Smooth muscle cell (in vitro differentiated cells): ENCODE measurements around the gene RSL24D1. TPM values are rescaled to one million over a fixed set of nuclear protein-coding genes. Genes with fewer than 3 reads are reported as not detected.

Source experiments
- DNase-seq: peaks from one replicate; lab custom pipeline; 2025; ENCODE audit not compliant: unreplicated experiment; lab: John Stamatoyannopoulos, UW
- H2AFZ ChIP-seq: fragments of 200-600 bp; sonication (generic); 2 replicates; pipeline ENCODE4 v1.6.0; 2016; ENCODE audit warnings: antibody characterized with exemption, low read depth, mild to moderate bottlenecking
- H3F3A ChIP-seq: fragments of 200-600 bp; sonication (generic); 2 replicates; pipeline ENCODE4 v1.6.0; 2017; ENCODE audit warnings: antibody characterized with exemption, low read depth
- H3K27ac ChIP-seq: fragments of 200-600 bp; sonication (generic); 2 replicates; pipeline ENCODE4 v1.5.1; 2016; ENCODE audit warnings: low read depth, mild to moderate bottlenecking
- H3K27me3 ChIP-seq: fragments of 200-600 bp; sonication (generic); 2 replicates; pipeline ENCODE4 v1.6.1; 2016; ENCODE audit warnings: low read depth, mild to moderate bottlenecking
- H3K36me3 ChIP-seq: fragments of 200-600 bp; sonication (generic); 2 replicates; pipeline ENCODE4 v1.5.1; 2016; ENCODE audit warnings: low read depth
- H3K4me1 ChIP-seq: fragments of 200-600 bp; sonication (generic); 2 replicates; pipeline ENCODE4 v1.5.1; 2016; ENCODE audit warnings: low read depth
- H3K4me2 ChIP-seq: fragments of 200-600 bp; sonication (generic); 2 replicates; pipeline ENCODE4 v1.6.0; 2016; ENCODE audit warnings: mild to moderate bottlenecking
- H3K4me3 ChIP-seq: fragments of 200-600 bp; sonication (generic); 2 replicates; pipeline ENCODE4 v1.5.1; 2016; ENCODE audit warnings: mild to moderate bottlenecking
- H3K79me2 ChIP-seq: fragments of 200-600 bp; sonication (generic); 2 replicates; pipeline ENCODE4 v1.6.0; 2016; ENCODE audit warnings: low read depth, mild to moderate bottlenecking
- H3K9ac ChIP-seq: fragments of 200-600 bp; sonication (generic); 2 replicates; pipeline ENCODE4 v1.6.0; 2016; ENCODE audit warnings: low read depth
- H3K9me3 ChIP-seq: fragments of 200-600 bp; sonication (generic); replicated peaks from 2 replicates; pipeline ENCODE4 v1.5.1; 2016; ENCODE audit warnings: low read depth
- H4K20me1 ChIP-seq: fragments of 200-600 bp; sonication (generic); 2 replicates; pipeline ENCODE4 v1.6.0; 2016; ENCODE audit warnings: low read depth
- CTCF ChIP-seq: fragments of 200-600 bp; sonication (generic); IDR thresholded peaks from 2 replicates; pipeline ENCODE4 v1.5.1; 2017; ENCODE audit warnings: borderline replicate concordance, mild to moderate bottlenecking, antibody characterized with exemption; ENCODE audit not compliant: insufficient read depth, poor library complexity, severe bottlenecking
- WGBS: methylation state at CpG from one replicate; pipeline ENCODE4 v1.1.7; 2016; ENCODE audit warnings: low lambda C conversion rate; 5-methylcytosine and 5-hydroxymethylcytosine counted together
- polyA plus RNA-seq: library from polyadenylated mRNA; unstranded; fragments of >200 nt; fragmentation: Nextera tagmentation; extraction: Ambion mirVana; gene quantifications from 2 replicates; pipeline ENCODE4 v1.2.1, GENCODE V29; 2016
- total RNA-seq: library from RNA; depleted of rRNA; stranded (reverse); fragments of >200 nt; gene quantifications from 2 replicates; pipeline ENCODE4 v1.2.3, GENCODE V29; 2014

The RSL24D1 gene
- total and polyA plus RNA-seq, 2 experiments from 2014 or later: 45.5 to 76.9 TPM

GRCh38 chr15:55132672-55133071 is 64.1 kb downstream of the RSL24D1 start:
- H3F3A ChIP-seq: no peaks in the 10 kb centered on the region
- H4K20me1 ChIP-seq: no peaks in the 10 kb centered on the region
- no peaks in the 10 kb centered on the region for H3K36me3 ChIP-seq
- H2AFZ ChIP-seq: no peak overlapping the region
- no peaks in the 10 kb centered on the region for H3K27me3 ChIP-seq
- WGBS: 81% methylated on average over 2 of the region's 2 CpGs
- no peaks in the 10 kb centered on the region for H3K4me1 ChIP-seq
- no peak overlapping the region for H3K4me3 ChIP-seq
- H3K9ac ChIP-seq: no peak overlapping the region
- TF ChIP-seq CTCF: no peak
- DNase-seq: no peak
- H3K9me3 ChIP-seq: peaks cover 5% of the 10 kb centered on the region
- no peak overlapping the region for H3K27ac ChIP-seq
- H3K4me2 ChIP-seq: no peak overlapping the region
- H3K79me2 ChIP-seq: no peaks in the 10 kb centered on the region

Other genes with a start within 250 kb of the RSL24D1 start
- 14.6 and 18.0 TPM in 2 replicates for gene RAB27A, start 92.9 kb upstream of the RSL24D1 start, total RNA-seq
- gene RAB27A, start 92.9 kb upstream of the RSL24D1 start, polyA plus RNA-seq: 15.6 and 16.6 TPM in 2 replicates
- gene PIGBOS1, start 122.2 kb upstream of the RSL24D1 start, total RNA-seq: 14.6 and 32.2 TPM in 2 replicates
- 18.4 and 25.0 TPM in 2 replicates for gene PIGBOS1, start 122.2 kb upstream of the RSL24D1 start, polyA plus RNA-seq
- gene PIGB, start 122.3 kb upstream of the RSL24D1 start, total RNA-seq: 12.9 and 18.8 TPM in 2 replicates
- gene PIGB, start 122.3 kb upstream of the RSL24D1 start, polyA plus RNA-seq: 10.4 and 11.1 TPM in 2 replicates
- 36.8 and 39.1 TPM in 2 replicates for gene CCPG1, start 211.4 kb upstream of the RSL24D1 start, total RNA-seq
- gene CCPG1, start 211.4 kb upstream of the RSL24D1 start, polyA plus RNA-seq: 24.9 and 27.9 TPM in 2 replicates
- 2.7 and 11.4 TPM in 2 replicates for gene PIERCE2, start 211.6 kb upstream of the RSL24D1 start, total RNA-seq
- gene PIERCE2, start 211.6 kb upstream of the RSL24D1 start, polyA plus RNA-seq: 2.6 TPM in 1 of 2 replicates, not detected in the other